HG03442 (cell line): ENCODE data around the gene SEH1L.
A peak's percentile ranks its signal among the peaks of the same experiment; 100 is the strongest.
"Not testable (repeated sequence)": the region's sequence is repeated elsewhere in the genome, so short reads cannot be mapped to it uniquely, and the experiment has no call there.

Experiments
- ATAC-seq: cut with Tn5 transposase; IDR thresholded peaks from one replicate; pipeline ENCODE4 v1.9.1; 2021; ENCODE audit warnings: mild to moderate bottlenecking, moderate library complexity; ENCODE audit not compliant: unreplicated experiment

SEH1L gene, protein sequence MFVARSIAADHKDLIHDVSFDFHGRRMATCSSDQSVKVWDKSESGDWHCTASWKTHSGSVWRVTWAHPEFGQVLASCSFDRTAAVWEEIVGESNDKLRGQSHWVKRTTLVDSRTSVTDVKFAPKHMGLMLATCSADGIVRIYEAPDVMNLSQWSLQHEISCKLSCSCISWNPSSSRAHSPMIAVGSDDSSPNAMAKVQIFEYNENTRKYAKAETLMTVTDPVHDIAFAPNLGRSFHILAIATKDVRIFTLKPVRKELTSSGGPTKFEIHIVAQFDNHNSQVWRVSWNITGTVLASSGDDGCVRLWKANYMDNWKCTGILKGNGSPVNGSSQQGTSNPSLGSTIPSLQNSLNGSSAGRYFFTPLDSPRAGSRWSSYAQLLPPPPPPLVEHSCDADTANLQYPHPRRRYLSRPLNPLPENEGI

DNA sequence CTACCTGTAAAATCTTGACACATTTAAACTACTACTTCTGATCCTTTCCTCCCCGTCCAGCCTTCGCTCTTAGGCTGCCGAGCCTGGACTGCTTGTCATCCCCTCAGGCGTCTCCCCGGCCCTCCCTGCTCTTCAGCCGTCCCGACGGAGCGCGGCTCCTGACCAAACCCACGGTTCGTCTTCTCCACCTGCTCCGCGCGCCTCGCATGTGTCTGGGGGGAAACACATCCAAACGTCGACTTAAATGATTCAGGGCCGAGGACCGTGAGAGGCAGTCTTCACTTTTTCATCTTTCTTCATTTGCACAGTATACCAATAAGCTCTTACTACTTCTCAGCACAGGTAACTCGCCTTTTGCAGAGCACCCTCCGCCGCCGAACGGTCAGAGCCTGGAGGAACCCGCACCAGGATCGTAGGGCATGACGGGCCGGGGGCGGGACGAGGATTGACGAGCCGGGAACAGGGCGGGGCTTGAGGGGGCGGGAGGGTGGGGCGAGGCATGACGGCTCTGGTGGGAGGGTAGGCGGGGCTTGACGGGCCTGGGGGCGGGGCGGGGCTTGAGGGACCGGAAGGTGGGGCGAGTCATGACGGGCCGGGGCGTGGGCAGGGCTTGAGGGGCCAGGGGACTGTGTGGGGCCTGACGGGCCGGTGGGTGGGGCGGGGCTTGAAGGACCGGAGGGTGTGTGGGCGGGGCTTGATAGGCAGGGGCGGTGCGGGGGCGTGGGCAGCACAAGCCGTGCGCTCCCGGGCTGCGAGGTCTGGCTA is at the start of gene SEH1L:
TSS of gene SEH1L (plus strand) at position 727 of the 765 bp plus-strand sequence. CDS start 111 bp downstream, outside the sequence.
- ATAC-seq = peak; percentile 70

DNA sequence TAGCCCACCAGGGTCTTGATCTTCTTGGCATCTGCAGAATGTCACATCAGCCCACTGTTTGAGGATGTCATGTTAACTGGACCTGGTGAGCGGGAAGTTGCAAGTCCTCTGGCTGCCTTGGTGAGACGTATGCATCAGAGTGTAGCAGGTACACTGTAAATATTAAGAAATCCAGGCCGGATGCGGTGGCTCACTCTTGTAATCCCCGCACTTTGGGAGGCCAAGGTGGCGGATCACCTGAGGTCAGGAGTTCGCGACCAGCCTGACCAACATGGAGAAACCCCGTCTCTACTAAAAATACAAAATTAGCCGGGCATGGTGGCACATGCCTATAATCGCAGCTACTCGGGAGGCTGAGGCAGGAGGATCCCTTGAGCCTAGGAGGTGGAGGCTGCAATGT is 46.6 kb upstream of the SEH1L start:
- not testable (repeated sequence) for ATAC-seq

DNA sequence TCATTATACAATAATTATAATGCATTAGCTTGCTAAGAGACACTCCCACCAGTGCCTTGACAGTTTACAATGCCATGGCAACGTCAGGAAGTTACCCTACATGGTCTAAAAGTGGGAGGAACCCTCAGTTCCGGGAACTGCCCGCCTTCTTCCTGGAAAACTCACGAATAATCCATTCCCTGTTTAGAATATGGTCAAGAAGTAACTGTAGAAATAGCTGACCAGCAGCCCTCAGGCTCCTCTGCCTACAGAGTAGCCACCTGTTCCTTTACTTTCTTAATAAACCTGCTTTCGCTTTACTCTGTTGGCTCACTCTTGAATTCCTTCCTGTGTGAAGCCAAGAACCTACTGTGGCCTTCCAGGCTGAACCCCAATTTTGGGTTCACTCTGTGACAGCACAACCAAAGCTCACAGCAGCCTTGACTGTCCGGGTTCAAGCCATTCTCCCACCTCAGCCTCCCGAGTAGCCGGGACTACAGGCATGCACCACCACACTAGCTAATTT is 43.7 kb upstream of the SEH1L start:
- ATAC-seq = no peak

DNA sequence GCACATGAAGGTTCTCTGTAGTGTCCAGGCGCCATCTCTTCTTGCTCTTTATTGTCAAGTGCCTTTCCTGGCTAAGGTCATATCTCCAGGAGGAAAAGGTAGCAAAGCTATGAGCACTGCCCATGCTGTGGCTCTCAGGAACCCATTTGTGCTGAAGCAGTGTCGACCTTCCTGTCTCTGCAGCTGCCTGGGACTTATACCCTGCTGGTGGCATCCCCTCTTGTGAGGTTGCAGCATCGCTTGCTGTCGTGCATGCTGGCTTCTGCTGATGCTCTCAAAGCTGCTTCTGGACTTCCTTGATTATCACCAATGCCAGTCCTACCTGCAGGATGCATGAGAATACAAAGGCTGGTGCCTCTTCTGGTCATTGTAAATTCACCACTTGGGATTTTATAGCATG is 41.7 kb upstream of the SEH1L start:
- ATAC-seq = no peak

DNA sequence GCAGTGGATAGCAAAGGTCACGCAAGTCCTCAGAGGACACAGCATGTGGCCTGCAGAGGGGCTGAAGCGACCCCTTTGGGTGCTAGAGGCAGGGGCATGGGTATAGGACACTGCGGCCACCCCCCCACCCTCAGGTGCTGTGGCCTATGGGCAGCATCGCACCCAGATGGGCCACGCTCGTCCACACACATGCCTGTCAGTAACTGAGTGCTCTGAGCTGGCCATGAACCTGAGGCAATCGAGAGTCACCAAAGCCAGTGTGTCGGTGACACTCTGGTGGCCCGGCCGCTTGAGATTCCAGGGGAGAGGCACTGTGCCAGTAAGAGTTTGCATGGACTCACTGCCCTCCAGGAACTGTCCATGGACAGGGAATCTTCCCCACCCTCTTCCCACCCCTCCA is 41.0 kb upstream of the SEH1L start:
- no peak for ATAC-seq

DNA sequence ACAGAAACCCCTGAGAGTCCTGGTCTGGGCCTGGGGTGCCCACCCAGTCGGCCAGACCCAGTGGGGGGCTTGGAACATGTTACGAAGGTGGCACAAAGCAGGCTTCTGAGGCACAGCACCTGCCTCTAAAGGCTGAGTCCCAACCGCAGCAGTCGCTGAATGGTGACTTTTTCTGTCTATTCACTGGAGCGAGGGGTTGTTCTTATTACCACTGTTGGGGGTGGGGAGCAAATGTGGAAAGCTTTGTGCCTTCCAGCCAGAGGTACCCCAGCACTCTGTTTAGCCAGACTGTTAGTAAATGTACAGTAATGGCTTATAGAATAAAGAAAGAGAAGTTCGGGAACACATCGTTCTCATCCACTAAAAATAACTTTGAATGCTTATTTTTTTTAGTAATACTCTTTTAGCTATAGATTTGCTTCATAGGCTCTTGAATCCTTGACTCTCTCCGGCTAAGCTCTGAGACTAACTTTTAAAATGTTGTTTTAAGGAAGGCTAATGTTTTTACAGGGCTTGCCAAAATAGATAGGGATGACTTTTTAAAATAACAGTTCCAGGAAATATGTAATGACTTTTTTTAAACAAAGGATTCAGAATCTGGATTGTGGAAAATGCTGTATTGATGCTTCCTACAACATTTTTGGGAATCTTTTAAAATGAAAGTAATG is 40.4 kb upstream of the SEH1L start:
- ATAC-seq = no peak

DNA sequence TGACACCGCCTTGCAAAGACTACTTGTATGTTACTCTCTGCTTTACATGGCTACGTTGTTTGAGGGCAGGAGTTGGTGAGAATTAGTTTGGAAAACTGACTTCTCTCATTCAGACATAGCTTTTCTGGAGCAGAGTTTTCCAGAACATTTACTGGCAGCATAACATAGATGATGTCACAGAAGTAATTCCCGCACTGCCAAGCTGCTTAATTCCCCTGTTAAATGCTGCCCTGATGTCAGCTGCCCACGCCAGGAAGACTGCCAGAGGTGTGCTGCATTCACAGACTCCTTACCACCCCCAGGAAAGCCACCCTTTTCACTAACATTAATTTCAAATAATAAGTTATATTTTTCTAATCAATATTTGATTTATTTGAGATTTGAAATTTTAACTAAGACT is 39.1 kb upstream of the SEH1L start:
- ATAC-seq = no peak

DNA sequence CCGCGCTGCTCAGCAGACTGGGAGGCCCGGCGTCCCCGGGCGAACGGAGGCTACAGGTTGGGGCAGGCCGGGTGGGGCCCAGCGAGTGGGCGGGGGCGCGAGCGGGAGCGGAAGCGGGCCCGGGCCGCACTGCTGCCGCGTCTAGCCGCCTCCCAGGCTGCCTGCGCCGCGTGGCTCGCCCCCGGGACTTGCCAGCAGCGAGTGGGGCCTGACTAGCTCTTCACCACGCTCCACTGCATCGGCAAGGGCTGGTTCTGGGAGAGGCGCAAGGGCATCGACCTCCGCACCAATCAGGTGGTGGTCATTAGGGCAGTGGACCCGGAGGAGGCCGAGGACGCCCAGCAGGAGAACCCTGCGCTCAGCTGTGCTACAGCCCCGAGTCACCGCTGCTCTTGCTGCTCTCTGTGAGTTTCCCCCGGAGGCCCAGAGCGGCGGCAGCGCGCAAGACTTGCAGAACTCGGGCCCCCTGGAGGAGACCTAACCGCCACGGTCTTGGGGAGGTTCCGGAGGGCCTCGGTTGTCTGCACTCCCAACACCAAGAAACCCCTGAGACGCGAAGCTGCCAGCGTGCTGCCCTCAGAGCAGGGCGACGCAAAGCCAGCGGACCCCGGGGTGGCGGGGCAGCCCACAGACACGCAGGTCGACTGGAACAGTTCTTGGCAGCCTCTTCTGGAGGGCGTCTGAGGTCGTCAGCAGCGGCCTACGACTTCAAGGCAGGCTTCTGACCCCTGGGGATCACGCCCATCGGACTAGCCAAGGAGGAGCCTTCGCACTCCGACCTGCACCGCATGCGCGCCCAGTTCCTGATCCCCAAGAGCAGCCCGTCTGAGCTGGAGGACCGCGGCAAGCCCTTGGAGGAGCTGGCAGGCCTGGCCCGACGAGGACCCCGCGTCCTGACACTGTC is 36.5 kb upstream of the SEH1L start:
- ATAC-seq = no peak

DNA sequence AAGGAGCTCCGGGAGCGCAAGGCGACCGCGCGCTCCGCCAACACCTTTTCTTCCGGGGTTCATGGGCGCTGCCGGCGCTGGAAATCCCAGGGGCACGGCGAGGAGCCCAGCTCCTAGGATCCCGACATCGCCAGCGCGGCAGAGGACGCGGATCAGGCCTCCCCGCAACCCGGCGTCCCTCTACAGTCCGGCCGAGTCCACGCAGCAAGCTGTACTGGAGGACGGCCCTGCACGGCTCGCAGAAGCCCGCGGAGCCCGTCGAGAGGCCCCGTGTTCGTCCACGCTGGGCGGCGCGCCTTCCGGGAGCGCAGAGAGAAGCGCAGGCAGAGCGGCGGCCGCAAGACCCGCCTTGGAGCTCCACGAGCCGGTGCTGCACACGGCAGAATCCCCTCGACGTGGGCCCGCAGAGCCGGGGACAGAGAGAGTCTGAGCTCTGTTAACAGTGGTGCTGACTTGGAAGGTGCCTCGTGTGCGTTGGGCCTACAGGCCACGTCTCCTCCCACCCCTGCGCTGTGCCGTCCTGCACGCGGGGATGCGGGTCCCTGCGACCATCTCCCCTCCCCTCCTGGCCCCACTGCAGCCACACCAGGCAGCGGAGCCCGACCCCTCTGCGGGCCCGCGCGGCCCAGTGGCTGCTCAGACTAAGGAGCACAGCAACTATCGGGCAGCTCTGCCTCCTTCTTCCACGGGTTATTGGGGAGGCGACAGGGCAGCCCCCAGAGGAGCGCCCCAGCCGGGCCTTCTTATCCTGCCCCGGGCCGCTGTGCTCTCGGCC is 35.7 kb upstream of the SEH1L start:
- ATAC-seq = no peak

DNA sequence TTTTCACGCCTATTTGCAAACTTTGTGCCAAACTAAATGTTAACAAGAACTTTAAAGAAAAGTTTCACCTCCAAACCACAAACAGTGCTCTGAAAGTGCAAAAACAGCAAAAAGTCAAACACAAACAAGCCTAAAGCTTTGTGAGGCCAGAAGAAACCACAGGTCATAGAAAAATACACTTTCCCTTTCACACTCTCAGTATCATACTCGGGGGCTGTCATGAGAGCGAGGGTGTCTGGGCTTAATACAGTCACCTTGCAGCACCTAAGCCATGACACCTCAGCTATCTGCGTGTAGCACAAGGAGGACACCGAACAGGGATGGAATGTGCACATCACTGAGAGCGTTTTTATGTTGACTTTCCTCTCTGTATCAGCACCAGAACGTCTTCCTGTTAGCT is 26.6 kb upstream of the SEH1L start:
- peak; percentile 52 for ATAC-seq

DNA sequence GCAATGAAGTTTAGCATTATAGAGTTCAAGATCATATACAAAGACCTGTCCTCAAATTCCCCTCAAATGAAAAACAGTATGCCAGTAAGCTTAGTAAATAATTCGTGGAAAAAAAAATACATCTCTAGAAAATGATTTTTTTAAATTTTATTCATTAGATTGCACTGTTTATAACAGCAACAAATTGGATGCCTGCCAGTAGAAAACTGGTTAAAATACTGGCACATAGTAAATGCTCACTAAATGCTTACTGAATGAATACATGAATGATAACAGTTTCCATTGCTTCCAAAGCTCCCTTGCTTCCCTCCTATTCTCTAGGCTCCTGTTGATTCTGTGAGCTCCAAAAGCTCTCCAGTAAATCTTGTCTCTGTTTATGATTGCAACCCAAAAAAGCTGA is 25.5 kb upstream of the SEH1L start:
- no peak for ATAC-seq

DNA sequence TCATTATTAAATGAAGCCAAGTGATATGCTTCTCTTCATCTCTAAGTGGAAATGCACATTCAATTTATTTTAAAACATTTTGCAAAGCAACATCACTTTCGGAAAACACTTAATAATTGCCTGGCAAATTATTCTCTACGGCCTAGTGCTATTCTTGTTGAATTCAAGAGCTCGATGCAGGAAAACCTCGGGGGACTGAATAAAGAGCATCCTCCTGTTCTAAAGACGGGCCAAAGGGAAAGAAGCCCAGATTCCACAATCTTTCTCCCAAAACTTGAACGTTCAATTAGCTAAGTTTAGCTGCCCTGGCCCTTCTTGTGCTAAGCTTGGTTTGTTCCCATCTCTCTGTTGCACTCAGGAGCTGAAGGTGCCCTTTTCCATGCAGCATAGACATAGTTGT is 23.2 kb upstream of the SEH1L start:
- no peak for ATAC-seq

DNA sequence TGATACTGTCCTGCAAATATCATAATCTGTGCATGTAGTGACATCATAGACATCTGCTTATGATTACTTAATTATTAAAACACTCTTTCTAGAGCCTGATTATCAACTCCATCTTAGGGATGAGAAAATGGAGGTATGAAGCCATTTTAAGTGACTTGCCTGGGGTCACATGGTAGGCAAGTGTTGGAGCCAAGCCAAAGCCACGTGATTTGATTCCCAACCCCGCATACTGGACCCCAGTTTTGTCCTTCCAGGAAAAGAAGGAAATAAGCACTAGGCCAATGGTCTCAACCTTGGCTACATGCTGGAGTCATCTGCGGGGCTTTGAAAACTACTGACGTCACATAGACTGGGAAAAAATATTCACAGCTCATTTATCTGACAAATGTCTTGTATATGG is 19.6 kb upstream of the SEH1L start:
- ATAC-seq = no peak

DNA sequence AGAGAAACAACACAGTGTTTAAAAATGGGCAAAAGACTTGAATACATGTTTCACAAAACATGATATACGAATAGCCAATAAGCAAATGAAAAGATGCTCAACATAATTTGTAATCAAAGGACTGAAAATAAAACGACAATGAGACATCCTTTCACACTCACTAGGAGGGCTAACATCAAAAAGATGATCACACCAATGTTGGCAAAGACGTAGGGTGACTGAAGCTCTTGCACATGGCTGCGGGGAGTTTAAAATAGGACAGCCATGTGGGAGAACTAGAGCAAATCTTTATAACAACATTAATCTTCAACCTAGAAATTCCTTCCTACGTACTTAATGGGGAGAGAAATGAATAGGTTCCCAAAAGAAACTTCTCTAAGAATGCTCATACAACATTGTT is 19.2 kb upstream of the SEH1L start:
- no peak for ATAC-seq

DNA sequence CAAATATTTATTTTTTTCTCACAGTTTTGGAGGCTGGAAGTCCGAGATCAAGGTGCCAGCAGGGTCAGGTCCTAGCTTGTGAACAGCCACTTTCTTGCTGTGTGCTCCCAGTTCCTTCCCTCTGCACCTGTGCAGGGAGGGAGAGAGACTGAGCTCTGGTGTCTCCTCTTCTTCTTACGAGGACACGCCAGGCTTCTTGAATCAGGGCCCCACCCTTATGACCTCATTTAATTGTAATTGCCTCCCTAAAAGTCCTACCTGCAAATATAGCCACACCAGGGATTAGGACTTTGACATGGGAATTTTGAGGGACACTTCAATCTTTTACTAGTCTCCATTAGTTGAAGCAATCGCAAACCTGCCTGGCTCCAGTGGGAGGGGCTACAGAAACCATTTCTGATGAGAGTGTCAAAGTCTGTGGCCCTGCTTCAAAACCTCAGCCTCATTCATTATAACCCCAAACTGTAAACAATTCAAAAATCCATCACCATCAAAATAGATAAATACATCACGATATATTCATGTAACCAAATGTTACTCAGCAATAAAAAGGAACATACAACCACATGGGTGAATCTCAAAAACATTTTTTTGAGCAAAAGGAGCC is 18.2 kb upstream of the SEH1L start:
- ATAC-seq = no peak

DNA sequence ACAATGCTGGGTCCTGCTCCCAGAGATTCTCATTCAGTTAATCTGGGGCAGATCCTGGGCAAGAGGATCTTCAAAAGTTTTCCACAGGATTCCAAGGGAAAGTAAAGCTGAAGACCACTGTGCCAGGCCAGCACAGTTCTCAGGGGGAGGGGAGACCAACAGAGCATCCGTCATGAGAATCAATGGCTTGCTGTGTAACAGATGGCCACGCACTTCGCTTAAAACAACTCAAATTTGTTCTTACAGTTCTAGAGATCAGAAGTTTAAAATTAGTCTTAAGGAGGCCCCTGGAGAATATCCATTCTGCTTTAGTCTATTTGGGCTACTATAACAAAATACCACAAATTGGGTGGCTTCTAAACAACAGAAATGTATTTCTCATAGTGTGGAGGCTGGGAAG is 17.4 kb upstream of the SEH1L start:
- no peak for ATAC-seq

DNA sequence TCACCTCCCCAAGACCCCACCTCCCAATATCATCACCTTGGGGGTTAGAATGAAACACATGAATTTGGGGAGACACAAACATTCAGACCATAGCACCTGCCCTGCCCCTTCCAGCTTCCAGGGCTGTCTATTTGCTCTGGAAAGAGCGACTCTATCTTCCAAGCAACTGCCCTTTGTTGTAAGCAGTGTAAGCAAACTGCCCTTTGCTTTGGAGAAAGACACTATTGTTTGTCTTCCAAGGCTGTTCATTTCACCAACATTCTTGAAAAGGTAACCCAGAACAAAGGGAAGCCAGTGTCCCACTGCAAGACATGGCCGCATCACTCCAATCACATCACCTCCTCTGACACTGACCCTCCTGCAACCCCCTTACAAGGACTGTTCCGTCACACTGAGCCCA is 16.9 kb upstream of the SEH1L start:
- ATAC-seq = no peak

DNA sequence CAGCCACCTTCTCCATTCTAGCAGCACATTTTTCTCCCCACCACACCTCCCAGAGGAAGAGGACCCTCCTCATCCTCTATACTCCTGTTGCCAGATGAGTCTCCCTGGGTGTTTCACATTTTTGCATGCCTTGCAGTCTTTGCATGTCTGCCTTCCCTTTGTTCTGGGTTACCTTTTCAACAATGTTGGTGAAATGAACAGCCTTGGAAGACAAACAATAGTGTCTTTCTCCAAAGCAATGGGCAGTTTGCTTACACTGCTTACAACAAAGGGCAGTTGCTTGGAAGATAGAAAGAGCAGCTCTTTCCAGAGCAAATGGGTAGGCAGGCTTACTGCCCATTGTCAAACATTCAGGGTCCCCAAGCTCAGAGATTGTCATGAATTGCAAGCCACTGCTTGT is 14.5 kb upstream of the SEH1L start:
- ATAC-seq = no peak

DNA sequence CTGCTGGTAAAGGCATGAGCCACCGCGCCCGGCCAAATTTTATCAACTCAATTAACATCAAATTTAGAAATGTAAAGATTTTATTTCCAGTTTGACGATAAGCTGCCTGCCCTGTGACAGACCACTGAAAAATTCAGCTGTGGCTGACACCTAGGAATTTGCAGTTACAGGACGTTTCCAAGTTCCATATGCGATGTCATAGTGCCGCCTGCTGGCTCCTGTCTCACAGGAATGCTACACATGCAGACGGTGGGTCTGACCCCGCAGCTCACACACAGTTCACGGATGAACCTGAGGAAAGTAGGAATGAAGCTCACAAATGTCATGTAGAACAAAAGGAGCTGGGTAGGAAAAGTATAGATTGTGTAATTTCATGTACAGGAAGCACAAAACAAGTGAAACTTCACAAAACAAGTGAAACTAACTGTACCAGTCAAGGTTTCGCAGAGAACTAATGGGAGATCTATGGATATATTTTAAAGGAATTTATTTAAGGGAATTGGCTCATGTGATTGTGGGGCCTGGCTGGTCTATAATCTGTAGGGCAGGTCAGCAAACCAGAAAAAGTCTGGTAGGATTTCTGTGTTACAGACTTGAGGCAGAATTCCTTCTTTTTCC is 13.2 kb upstream of the SEH1L start:
- ATAC-seq = no peak
